Measurements from ENCODE around the gene FCER2. TPM values are rescaled to one million over a fixed set of nuclear protein-coding genes. Genes with fewer than 3 reads are reported as not detected.

The FCER2 gene
- total and polyA plus RNA-seq, 2 of the 13 experiments (the other 11 are each of a cell fraction or from before 2014, with no cell fraction given) = not detected

GRCh38 chr19:7751157-7751783 lies 49.3 kb upstream of the FCER2 start:
- intact Hi-C loops (cut with micrococcal nuclease; ENCODE audit: unreplicated experiment) (no loop called here), in situ Hi-C loops (cut with HindIII; ENCODE audit: extremely low pct_ligation_motif_present, low pct_unique_long_range_greater_than_20kb) (no loop called here)
- ATAC-seq = no peak
- H3K9ac ChIP-seq (ENCODE audit: insufficient read depth, low read depth, low read length) = no peak overlapping the region
- H4K20me1 ChIP-seq (ENCODE audit: insufficient read depth, low read length) = no peaks in the 10 kb centered on the region
- peaks cover 6% of the 10 kb centered on the region; the same call in 1 of the 2 replicates for H3K9me3 ChIP-seq (ENCODE audit: low read length)
- TF ChIP-seq CENPBD1 (CRISPR knock-in tag; IDR thresholded peaks at IDR 0.05; ENCODE audit: borderline replicate concordance, low read depth) (no peak), ZNF567 (CRISPR knock-in tag; IDR thresholded peaks at IDR 0.05; ENCODE audit: borderline replicate concordance) (no peak), ZBTB2 (CRISPR knock-in tag; IDR thresholded peaks at IDR 0.05; ENCODE audit: low read depth) (no peak), ATAD3A (CRISPR knock-in tag; IDR thresholded peaks at IDR 0.05) (no peak), GATAD1 (CRISPR knock-in tag; IDR thresholded peaks at IDR 0.05) (no peak), HIC2 (CRISPR knock-in tag; IDR thresholded peaks at IDR 0.05; ENCODE audit: low read depth) (no peak), TGIF2 (CRISPR knock-in tag; IDR thresholded peaks at IDR 0.05) (no peak), PRDM10 (CRISPR knock-in tag; IDR thresholded peaks at IDR 0.05; ENCODE audit: low read depth) (no peak), HOXA3 (CRISPR knock-in tag; IDR thresholded peaks at IDR 0.05) (no peak), TP53 (CRISPR knock-in tag; conservative IDR thresholded peaks at IDR 0.05) (no peak), GMEB1 (CRISPR knock-in tag; IDR thresholded peaks at IDR 0.05; ENCODE audit: borderline replicate concordance) (no peak), ZMYM3 (CRISPR knock-in tag; IDR thresholded peaks at IDR 0.05) (no peak)
- no peak overlapping the region for H3K4me3 ChIP-seq (replicated peaks in 1 of 3; ENCODE audit: insufficient read depth in 1 of 3, low read depth in 2 of 3, low read length in 3 of 3)
- no peak overlapping the region for H3K4me2 ChIP-seq (ENCODE audit: low read depth, low read length)
- no TSS peak for BruUV-seq (replicated peaks)
- ChIA-PET CTCF (ENCODE audit: low intra/inter-chr PET ratio, low total read pairs) (no interaction called here), POLR2A (no interaction called here)
- DNase-seq (ENCODE audit: low spot score) = no peak
- H3K27ac ChIP-seq (ENCODE audit: extremely low read length, insufficient read depth, low read length) = no peak overlapping the region
- no peak for FAIRE-seq
- H3K4me1 ChIP-seq (ENCODE audit: insufficient read depth, low read length) = no peaks in the 10 kb centered on the region
- H2AFZ ChIP-seq (ENCODE audit: low read length) = no peak overlapping the region
- H3K36me3 ChIP-seq (replicated peaks in 1 of 2; ENCODE audit: control insufficient read depth in 1 of 2, insufficient read depth in 2 of 2, low read length in 2 of 2) = no peaks in the 10 kb centered on the region
- H3K79me2 ChIP-seq (ENCODE audit: insufficient read depth, low read length) = no peaks in the 10 kb centered on the region
- H3K27me3 ChIP-seq (ENCODE audit: control insufficient read depth in 1 of 2, insufficient read depth in 2 of 2, low read length in 2 of 2) = peaks cover 2 to 4% of the 10 kb centered on the region in 2 experiments; a peak in 2 of 5 replicates
- 17% methylated on average over 11 of the region's 12 CpGs for WGBS (ENCODE audit: low lambda C conversion rate)
